HG02981 (cell line): ENCODE results near the gene SMCO1.
A peak's percentile ranks its signal among the peaks of the same experiment; 100 is the strongest.
"Not testable (repeated sequence)": the region's sequence is repeated elsewhere in the genome, so short reads cannot be mapped to it uniquely, and the experiment has no call there.

ENCODE experiments used
- ATAC-seq: cut with Tn5 transposase; IDR thresholded peaks from one replicate; pipeline ENCODE4 v1.9.1; 2021; ENCODE audit warnings: mild to moderate bottlenecking, moderate library complexity; ENCODE audit not compliant: unreplicated experiment

SMCO1 gene

GRCh38 chr3:196523841-196524240, 8.7 kb upstream of the SMCO1 start:
- ATAC-seq, result no peak

GRCh38 chr3:196521291-196521690, 6.1 kb upstream of the SMCO1 start:
- not testable (repeated sequence) for ATAC-seq

- ATAC-seq, result no peak
Measured at GRCh38 chr3:196519718-196520082, 4.6 kb upstream of the SMCO1 start.

- no peak for ATAC-seq
Measured at GRCh38 chr3:196518966-196519717, 4.0 kb upstream of the SMCO1 start.

- ATAC-seq, result no peak
Measured at GRCh38 chr3:196517919-196518318, 2.8 kb upstream of the SMCO1 start.

GRCh38 chr3:196517162-196517800, 2.1 kb upstream of the SMCO1 start:
- ATAC-seq, result no peak

- no peak for ATAC-seq
Measured at GRCh38 chr3:196514350-196514716, 813 bp downstream of the SMCO1 start.

- ATAC-seq, result no peak
Measured at GRCh38 chr3:196513697-196514349, 1.3 kb downstream of the SMCO1 start.

- ATAC-seq, result not testable (repeated sequence)
Measured at GRCh38 chr3:196511646-196512425, 3.3 kb downstream of the SMCO1 start.

- ATAC-seq, result not testable (repeated sequence)
Measured at GRCh38 chr3:196511108-196511507, 4.0 kb downstream of the SMCO1 start.

- no peak for ATAC-seq
Measured at GRCh38 chr3:196506687-196507086, 8.5 kb downstream of the SMCO1 start.

GRCh38 chr3:196504556-196504955, 10.6 kb downstream of the SMCO1 start:
- ATAC-seq, result no peak

GRCh38 chr3:196504077-196504398, 11.1 kb downstream of the SMCO1 start:
- not testable (repeated sequence) for ATAC-seq

GRCh38 chr3:196503196-196504076, 11.7 kb downstream of the SMCO1 start, which contains the start of gene RNF168:
RNF168 (minus strand) TSS chr3:196503768; CDS start chr3:196503173, 595 bp downstream.
- peak; percentile 73 for ATAC-seq

- ATAC-seq, result peak; percentile 18
Measured at GRCh38 chr3:196502775-196503195, 12.4 kb downstream of the SMCO1 start.

GRCh38 chr3:196501316-196502044, 13.7 kb downstream of the SMCO1 start:
- no peak for ATAC-seq

- ATAC-seq, result no peak
Measured at GRCh38 chr3:196499807-196500524, 15.2 kb downstream of the SMCO1 start.

GRCh38 chr3:196499061-196499460, 16.1 kb downstream of the SMCO1 start:
- ATAC-seq, result no peak

GRCh38 chr3:196498297-196498696, 16.8 kb downstream of the SMCO1 start:
- ATAC-seq, result no peak
